ENCODE measurements around the gene SKAP1. TPM values are rescaled to one million over a fixed set of nuclear protein-coding genes. Genes with fewer than 3 reads are reported as not detected.

Gene SKAP1
- total RNA-seq, 4 donors from 2014 or later: 1.1 to 1.7 (median 1.2) TPM

- Histone ChIP-seq H3K27ac (replicated peaks in 1 of 4) (no peak overlapping the region), H3K4me1 (peaks cover 0 to 9% (median 2%) of the 10 kb centered on the region in 4 donors), H3K4me3 (no peak overlapping the region), H3K36me3 (no peaks in the 10 kb centered on the region), H3K9me3 (no peaks in the 10 kb centered on the region), H3K27me3 (peaks cover 0 to 74% (median 4%) of the 10 kb centered on the region in 4 donors)
- DNase-seq (ENCODE audit: extremely low spot score): no peak
- WGBS: 50% methylated on average over 6 of the region's 6 CpGs
- intact Hi-C loops (cut with DNase I): no loop called here
- TF ChIP-seq POLR2AphosphoS5 (IDR thresholded peaks at IDR 0.05): no peak
- TF ChIP-seq CTCF (IDR thresholded peaks at IDR 0.05): no peak
- no peak for TF ChIP-seq POLR2A (IDR thresholded peaks at IDR 0.05; ENCODE audit: low read depth)
- TF ChIP-seq EP300 (IDR thresholded peaks at IDR 0.05): no peak
Observed at GRCh38 chr17:48225725-48226567, 204.1 kb downstream of the SKAP1 start.

DNA sequence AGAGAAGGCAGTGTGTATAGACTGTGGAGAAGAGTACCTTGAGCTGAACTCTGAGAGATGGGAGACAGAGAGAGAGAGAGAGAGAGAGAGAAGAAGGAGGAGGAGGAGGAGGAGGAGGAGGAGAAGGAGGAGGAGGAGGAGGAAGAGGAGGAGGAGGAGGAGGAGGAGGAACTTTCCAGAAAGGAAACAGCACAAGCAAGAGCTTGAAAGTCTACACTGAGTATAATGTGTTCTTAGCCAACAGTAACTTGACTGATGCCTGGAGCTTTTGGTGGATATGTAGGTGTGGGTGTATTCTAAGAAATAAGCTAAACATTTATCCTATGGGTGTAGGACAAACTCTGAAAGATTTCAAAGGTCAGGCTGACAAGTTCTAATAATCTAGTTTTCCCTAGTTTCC, 206.1 kb downstream of the SKAP1 start:
- no peaks in the 10 kb centered on the region for H3K36me3 ChIP-seq
- no peak for TF ChIP-seq CTCF (IDR thresholded peaks at IDR 0.05)
- TF ChIP-seq POLR2AphosphoS5 (IDR thresholded peaks at IDR 0.05): no peak
- no peak for TF ChIP-seq POLR2A (IDR thresholded peaks at IDR 0.05; ENCODE audit: low read depth)
- TF ChIP-seq EP300 (IDR thresholded peaks at IDR 0.05): no peak
- H3K9me3 ChIP-seq: no peaks in the 10 kb centered on the region
- peaks cover 0 to 76% (median 4%) of the 10 kb centered on the region in 4 donors for H3K27me3 ChIP-seq
- H3K4me3 ChIP-seq: no peak overlapping the region
- intact Hi-C loops (cut with DNase I): no loop called here
- H3K27ac ChIP-seq (replicated peaks in 1 of 4): no peak overlapping the region
- no peaks in the 10 kb centered on the region for H3K4me1 ChIP-seq
- no peak for DNase-seq (ENCODE audit: extremely low spot score)

GRCh38 chr17:48219617-48220016, 210.4 kb downstream of the SKAP1 start:
- Histone ChIP-seq H3K27me3 (peaks cover 0 to 53% (median 0%) of the 10 kb centered on the region in 4 donors), H3K9me3 (no peaks in the 10 kb centered on the region)
- intact Hi-C loops (cut with DNase I): no loop called here

GRCh38 chr17:48215583-48216139, 214.4 kb downstream of the SKAP1 start:
- intact Hi-C loops (cut with DNase I): no loop called here
- no peak overlapping the region for H3K4me3 ChIP-seq
- WGBS: 29% methylated on average over 1 of the region's 1 CpG
- H3K36me3 ChIP-seq: no peaks in the 10 kb centered on the region
- DNase-seq (ENCODE audit: extremely low spot score): no peak
- no peaks in the 10 kb centered on the region for H3K9me3 ChIP-seq
- TF ChIP-seq CTCF (IDR thresholded peaks at IDR 0.05) (peak in 2 of 3 experiments; percentile 29 to 38), EP300 (IDR thresholded peaks at IDR 0.05) (no peak)
- H3K27me3 ChIP-seq: peaks cover 0 to 42% (median 3%) of the 10 kb centered on the region in 4 donors
- H3K27ac ChIP-seq (replicated peaks in 1 of 4): no peak overlapping the region
- H3K4me1 ChIP-seq: no peaks in the 10 kb centered on the region

More at GRCh38 chr17:48219617-48220016, 210.4 kb downstream of the SKAP1 start:
- 59% methylated on average over 1 of the region's 1 CpG for WGBS
- Histone ChIP-seq H3K36me3 (no peaks in the 10 kb centered on the region), H3K4me3 (no peak overlapping the region), H3K27ac (replicated peaks in 1 of 4) (no peak overlapping the region), H3K4me1 (no peaks in the 10 kb centered on the region)
- no peak for DNase-seq (ENCODE audit: extremely low spot score)
- no peak for TF ChIP-seq POLR2A (IDR thresholded peaks at IDR 0.05; ENCODE audit: low read depth)
- TF ChIP-seq POLR2AphosphoS5 (IDR thresholded peaks at IDR 0.05): no peak
- no peak for TF ChIP-seq EP300 (IDR thresholded peaks at IDR 0.05)

DNA sequence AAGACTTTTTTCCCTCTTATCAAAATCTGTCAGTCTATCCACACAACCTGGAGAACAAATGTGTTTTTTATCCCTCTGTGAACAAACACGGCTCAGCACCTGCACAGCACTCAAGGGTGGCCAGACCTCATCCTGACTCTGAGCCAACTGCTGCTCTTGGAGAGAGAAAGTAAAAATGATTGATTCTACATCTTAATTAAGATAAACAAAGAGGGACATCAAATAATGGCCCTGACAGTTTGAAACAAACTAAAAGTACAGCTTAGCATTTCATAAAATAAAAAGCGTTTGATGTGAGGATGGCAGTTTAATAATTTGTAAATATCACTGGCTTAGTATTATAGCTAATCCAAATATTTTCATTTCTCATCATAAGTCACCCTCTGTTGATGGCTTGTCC, 216.2 kb downstream of the SKAP1 start:
- Histone ChIP-seq H3K9me3 (no peaks in the 10 kb centered on the region), H3K4me1 (no peaks in the 10 kb centered on the region), H3K36me3 (no peaks in the 10 kb centered on the region), H3K27me3 (peaks cover 0 to 42% (median 3%) of the 10 kb centered on the region in 4 donors), H3K4me3 (no peak overlapping the region), H3K27ac (replicated peaks in 1 of 4) (no peak overlapping the region)
- intact Hi-C loops (cut with DNase I): no loop called here
- 48% methylated on average over 2 of the region's 2 CpGs for WGBS
- TF ChIP-seq CTCF (IDR thresholded peaks at IDR 0.05) (no peak), POLR2A (IDR thresholded peaks at IDR 0.05; ENCODE audit: low read depth) (no peak), POLR2AphosphoS5 (IDR thresholded peaks at IDR 0.05) (no peak), EP300 (IDR thresholded peaks at IDR 0.05) (no peak)
- no peak for DNase-seq (ENCODE audit: extremely low spot score)

All from esophagus muscularis mucosa (tissue), 4 donors.